GM12878 (cell line): Measurements from ENCODE around the gene TMEM151A.

Experiments
- JUND ChIP-seq: IDR thresholded peaks from 2 replicates; pipeline ENCODE4 v1.6.1; 2012; ENCODE audit warnings: low read depth, mild to moderate bottlenecking, low read length, improper control_type of control experiment, moderate library complexity
- KAT2A ChIP-seq: conservative IDR thresholded peaks from 2 replicates; pipeline ENCODE4 v1.6.1; 2011; ENCODE audit warnings: low read depth, low read length; ENCODE audit not compliant: control insufficient read depth
- MAX ChIP-seq: IDR thresholded peaks from 2 replicates; pipeline ENCODE4 v1.6.1; 2012; ENCODE audit warnings: low read depth, low read length, improper control_type of control experiment
- MEF2A ChIP-seq: IDR thresholded peaks from 2 replicates; pipeline ENCODE4 v1.6.1; 2011; ENCODE audit warnings: low read depth, mild to moderate bottlenecking, low read length, moderate library complexity; ENCODE audit not compliant: insufficient read depth
- NRF1 ChIP-seq: conservative IDR thresholded peaks from 2 replicates; pipeline ENCODE4 v1.6.1; 2011; ENCODE audit warnings: mild to moderate bottlenecking, low read depth, low read length, improper control_type of control experiment
- POLR2A ChIP-seq: IDR thresholded peaks from 2 replicates; pipeline ENCODE4 v1.6.1; 2011; ENCODE audit warnings: low read depth, mild to moderate bottlenecking, low read length
- RFX5 ChIP-seq: IDR thresholded peaks from 2 replicates; pipeline ENCODE4 v1.6.1; 2011; ENCODE audit warnings: low read depth, low read length, improper control_type of control experiment
- TF ChIP-seq, protein P1 (sequence below), 3 experiments: IDR thresholded peaks in 2 of 3; conservative IDR thresholded peaks in 1 of 3; 2 replicates each; pipeline ENCODE4 v1.5.1; 2011; ENCODE audit warnings: low read depth in 3 of 3, low read length in 3 of 3, mild to moderate bottlenecking in 3 of 3, control low read depth in 2 of 3, moderate library complexity in 2 of 3, inconsistent platforms in 1 of 3, mixed read lengths in 1 of 3; ENCODE audit not compliant: control insufficient read depth in 2 of 3, insufficient read depth in 1 of 3; ENCODE audit errors: extremely low read depth in 1 of 3
- TF ChIP-seq, protein P2 (sequence below): fragments of 450-650 bp; IDR thresholded peaks from 2 replicates; pipeline ENCODE4 v1.6.1; 2016; ENCODE audit warnings: mild to moderate bottlenecking
- TF ChIP-seq, protein P3 (sequence below): IDR thresholded peaks from 2 replicates; pipeline ENCODE4 v1.6.1; 2011; ENCODE audit warnings: borderline replicate concordance, low read depth, mild to moderate bottlenecking, moderate library complexity, low read length; ENCODE audit not compliant: insufficient read depth, poor library complexity, severe bottlenecking
- TF ChIP-seq, protein P4 (sequence below): fragments of 450-650 bp; IDR thresholded peaks from 2 replicates; pipeline ENCODE4 v1.6.1; 2017; ENCODE audit warnings: mild to moderate bottlenecking
- TF ChIP-seq, protein P5 (sequence below): fragments of 450-650 bp; IDR thresholded peaks from 2 replicates; pipeline ENCODE4 v1.6.1; 2018; ENCODE audit warnings: borderline replicate concordance, mild to moderate bottlenecking; ENCODE audit not compliant: partially characterized antibody

DNA sequence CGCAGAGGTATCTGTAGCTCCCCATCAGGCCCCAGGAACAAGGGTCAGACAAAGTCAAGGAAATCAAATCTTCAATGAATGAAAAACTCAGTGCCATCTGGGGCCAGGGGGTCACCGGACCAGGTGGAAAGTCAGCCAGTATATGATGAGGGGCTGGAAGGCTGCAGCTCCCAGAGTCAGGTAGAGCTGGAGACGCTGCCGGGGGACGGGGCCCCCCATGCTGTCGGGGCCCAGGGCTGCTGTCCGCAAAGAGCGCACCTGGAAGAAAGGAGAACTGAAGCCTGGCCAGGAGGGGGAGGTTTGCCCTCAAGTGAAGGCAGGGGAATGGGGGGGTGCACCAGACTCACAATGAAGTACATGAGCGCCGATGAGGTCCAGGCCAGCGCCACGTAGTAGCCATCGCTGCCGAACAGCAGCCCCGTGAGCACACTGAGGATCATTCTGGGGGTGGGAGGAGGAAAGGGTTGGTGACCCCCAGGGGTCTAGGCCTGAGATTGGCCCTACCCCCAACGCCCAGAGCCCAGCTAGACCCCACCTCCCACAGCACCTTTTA is 7.1 kb upstream of the TMEM151A start:
- TF ChIP-seq, protein P1, sequence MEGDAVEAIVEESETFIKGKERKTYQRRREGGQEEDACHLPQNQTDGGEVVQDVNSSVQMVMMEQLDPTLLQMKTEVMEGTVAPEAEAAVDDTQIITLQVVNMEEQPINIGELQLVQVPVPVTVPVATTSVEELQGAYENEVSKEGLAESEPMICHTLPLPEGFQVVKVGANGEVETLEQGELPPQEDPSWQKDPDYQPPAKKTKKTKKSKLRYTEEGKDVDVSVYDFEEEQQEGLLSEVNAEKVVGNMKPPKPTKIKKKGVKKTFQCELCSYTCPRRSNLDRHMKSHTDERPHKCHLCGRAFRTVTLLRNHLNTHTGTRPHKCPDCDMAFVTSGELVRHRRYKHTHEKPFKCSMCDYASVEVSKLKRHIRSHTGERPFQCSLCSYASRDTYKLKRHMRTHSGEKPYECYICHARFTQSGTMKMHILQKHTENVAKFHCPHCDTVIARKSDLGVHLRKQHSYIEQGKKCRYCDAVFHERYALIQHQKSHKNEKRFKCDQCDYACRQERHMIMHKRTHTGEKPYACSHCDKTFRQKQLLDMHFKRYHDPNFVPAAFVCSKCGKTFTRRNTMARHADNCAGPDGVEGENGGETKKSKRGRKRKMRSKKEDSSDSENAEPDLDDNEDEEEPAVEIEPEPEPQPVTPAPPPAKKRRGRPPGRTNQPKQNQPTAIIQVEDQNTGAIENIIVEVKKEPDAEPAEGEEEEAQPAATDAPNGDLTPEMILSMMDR (IDR thresholded peaks at IDR 0.05 in 2 of 3, conservative IDR thresholded peaks at IDR 0.05 in 1 of 3; ENCODE audit: control insufficient read depth in 2 of 3, extremely low read depth in 1 of 3, insufficient read depth in 1 of 3, low read depth in 3 of 3, low read length in 3 of 3): no peak
- TF ChIP-seq POLR2A (no peak), MEF2A (no peak), NRF1 (no peak), KAT2A (no peak), MAX (no peak), RFX5 (no peak), JUND (no peak)
- TF ChIP-seq, protein P2, sequence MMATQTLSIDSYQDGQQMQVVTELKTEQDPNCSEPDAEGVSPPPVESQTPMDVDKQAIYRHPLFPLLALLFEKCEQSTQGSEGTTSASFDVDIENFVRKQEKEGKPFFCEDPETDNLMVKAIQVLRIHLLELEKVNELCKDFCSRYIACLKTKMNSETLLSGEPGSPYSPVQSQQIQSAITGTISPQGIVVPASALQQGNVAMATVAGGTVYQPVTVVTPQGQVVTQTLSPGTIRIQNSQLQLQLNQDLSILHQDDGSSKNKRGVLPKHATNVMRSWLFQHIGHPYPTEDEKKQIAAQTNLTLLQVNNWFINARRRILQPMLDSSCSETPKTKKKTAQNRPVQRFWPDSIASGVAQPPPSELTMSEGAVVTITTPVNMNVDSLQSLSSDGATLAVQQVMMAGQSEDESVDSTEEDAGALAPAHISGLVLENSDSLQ: no peak
- TF ChIP-seq, protein P3, sequence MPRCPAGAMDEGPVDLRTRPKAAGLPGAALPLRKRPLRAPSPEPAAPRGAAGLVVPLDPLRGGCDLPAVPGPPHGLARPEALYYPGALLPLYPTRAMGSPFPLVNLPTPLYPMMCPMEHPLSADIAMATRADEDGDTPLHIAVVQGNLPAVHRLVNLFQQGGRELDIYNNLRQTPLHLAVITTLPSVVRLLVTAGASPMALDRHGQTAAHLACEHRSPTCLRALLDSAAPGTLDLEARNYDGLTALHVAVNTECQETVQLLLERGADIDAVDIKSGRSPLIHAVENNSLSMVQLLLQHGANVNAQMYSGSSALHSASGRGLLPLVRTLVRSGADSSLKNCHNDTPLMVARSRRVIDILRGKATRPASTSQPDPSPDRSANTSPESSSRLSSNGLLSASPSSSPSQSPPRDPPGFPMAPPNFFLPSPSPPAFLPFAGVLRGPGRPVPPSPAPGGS: no peak
- TF ChIP-seq, protein P4, sequence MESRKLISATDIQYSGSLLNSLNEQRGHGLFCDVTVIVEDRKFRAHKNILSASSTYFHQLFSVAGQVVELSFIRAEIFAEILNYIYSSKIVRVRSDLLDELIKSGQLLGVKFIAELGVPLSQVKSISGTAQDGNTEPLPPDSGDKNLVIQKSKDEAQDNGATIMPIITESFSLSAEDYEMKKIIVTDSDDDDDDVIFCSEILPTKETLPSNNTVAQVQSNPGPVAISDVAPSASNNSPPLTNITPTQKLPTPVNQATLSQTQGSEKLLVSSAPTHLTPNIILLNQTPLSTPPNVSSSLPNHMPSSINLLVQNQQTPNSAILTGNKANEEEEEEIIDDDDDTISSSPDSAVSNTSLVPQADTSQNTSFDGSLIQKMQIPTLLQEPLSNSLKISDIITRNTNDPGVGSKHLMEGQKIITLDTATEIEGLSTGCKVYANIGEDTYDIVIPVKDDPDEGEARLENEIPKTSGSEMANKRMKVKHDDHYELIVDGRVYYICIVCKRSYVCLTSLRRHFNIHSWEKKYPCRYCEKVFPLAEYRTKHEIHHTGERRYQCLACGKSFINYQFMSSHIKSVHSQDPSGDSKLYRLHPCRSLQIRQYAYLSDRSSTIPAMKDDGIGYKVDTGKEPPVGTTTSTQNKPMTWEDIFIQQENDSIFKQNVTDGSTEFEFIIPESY: no peak
- TF ChIP-seq, protein P5, sequence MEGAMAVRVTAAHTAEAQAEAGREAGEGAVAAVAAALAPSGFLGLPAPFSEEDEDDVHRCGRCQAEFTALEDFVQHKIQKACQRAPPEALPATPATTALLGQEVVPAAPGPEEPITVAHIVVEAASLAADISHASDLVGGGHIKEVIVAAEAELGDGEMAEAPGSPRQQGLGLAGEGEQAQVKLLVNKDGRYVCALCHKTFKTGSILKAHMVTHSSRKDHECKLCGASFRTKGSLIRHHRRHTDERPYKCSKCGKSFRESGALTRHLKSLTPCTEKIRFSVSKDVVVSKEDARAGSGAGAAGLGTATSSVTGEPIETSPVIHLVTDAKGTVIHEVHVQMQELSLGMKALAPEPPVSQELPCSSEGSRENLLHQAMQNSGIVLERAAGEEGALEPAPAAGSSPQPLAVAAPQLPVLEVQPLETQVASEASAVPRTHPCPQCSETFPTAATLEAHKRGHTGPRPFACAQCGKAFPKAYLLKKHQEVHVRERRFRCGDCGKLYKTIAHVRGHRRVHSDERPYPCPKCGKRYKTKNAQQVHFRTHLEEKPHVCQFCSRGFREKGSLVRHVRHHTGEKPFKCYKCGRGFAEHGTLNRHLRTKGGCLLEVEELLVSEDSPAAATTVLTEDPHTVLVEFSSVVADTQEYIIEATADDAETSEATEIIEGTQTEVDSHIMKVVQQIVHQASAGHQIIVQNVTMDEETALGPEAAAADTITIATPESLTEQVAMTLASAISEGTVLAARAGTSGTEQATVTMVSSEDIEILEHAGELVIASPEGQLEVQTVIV: no peak
